Astrocyte (in vitro differentiated cells and primary cell): Measurements from ENCODE around the gene PLEKHB2. TPM values are rescaled to one million over a fixed set of nuclear protein-coding genes. Genes with fewer than 3 reads are reported as not detected.

Source experiments
- DNase-seq: peaks from one replicate; pipeline ENCODE4 v3.0.0-alpha.2; 2010; ENCODE audit warnings: low read depth
- FAIRE-seq: peaks from 2 replicates; lab custom pipeline; 2011; peaks lifted over from hg19 to GRCh38; lab: Jason Lieb, UNC
- H2AFZ ChIP-seq: 2 replicates; pipeline ENCODE4 v1.6.0; 2012; ENCODE audit warnings: low read depth, low read length, inconsistent platforms
- H3K27ac ChIP-seq: 2 replicates; pipeline ENCODE4 v1.5.1; 2011; ENCODE audit warnings: low read depth, low read length, inconsistent platforms
- H3K27me3 ChIP-seq: 2 replicates; pipeline ENCODE4 v1.6.0; 2011; ENCODE audit warnings: low read length, inconsistent platforms; ENCODE audit not compliant: insufficient read depth
- H3K36me3 ChIP-seq: 2 replicates; pipeline ENCODE4 v1.5.1; 2011; ENCODE audit warnings: low read length, inconsistent platforms; ENCODE audit not compliant: insufficient read depth
- H3K4me1 ChIP-seq: 2 replicates; pipeline ENCODE4 v1.5.1; 2011; ENCODE audit warnings: low read length, inconsistent platforms; ENCODE audit not compliant: insufficient read depth
- H3K4me2 ChIP-seq: 2 replicates; pipeline ENCODE4 v1.6.0; 2012; ENCODE audit warnings: low read length, inconsistent platforms
- H3K4me3 ChIP-seq: 2 replicates; pipeline ENCODE4 v1.5.1; 2011; ENCODE audit warnings: low read depth, mild to moderate bottlenecking, low read length, inconsistent platforms; ENCODE audit not compliant: insufficient read depth
- H3K79me2 ChIP-seq: 2 replicates; pipeline ENCODE4 v1.6.0; 2012; ENCODE audit warnings: mild to moderate bottlenecking, low read length, inconsistent platforms; ENCODE audit not compliant: insufficient read depth
- H3K9ac ChIP-seq: 2 replicates; pipeline ENCODE4 v1.6.0; 2012; ENCODE audit warnings: mild to moderate bottlenecking, low read length, inconsistent platforms
- H3K9me3 ChIP-seq: 2 replicates; pipeline ENCODE4 v1.5.1; 2012; ENCODE audit warnings: low read depth, mild to moderate bottlenecking, low read length, inconsistent platforms; ENCODE audit not compliant: insufficient read depth
- H4K20me1 ChIP-seq: 2 replicates; pipeline ENCODE4 v1.6.0; 2012; ENCODE audit warnings: low read length, inconsistent platforms; ENCODE audit not compliant: insufficient read depth
- H3K27ac Mint-ChIP-seq: one replicate; pipeline ENCODE4 v1.8.0; 2021; ENCODE audit warnings: mild to moderate bottlenecking, mixed read lengths; ENCODE audit not compliant: unreplicated experiment
- H3K27me3 Mint-ChIP-seq: one replicate; pipeline ENCODE4 v1.8.0; 2021; ENCODE audit warnings: low read depth, mixed read lengths; ENCODE audit not compliant: unreplicated experiment
- H3K36me3 Mint-ChIP-seq: one replicate; pipeline ENCODE4 v1.8.0; 2021; ENCODE audit warnings: low read depth, mixed read lengths; ENCODE audit not compliant: unreplicated experiment
- H3K4me1 Mint-ChIP-seq: one replicate; pipeline ENCODE4 v1.8.0; 2021; ENCODE audit warnings: low read depth, mixed read lengths; ENCODE audit not compliant: unreplicated experiment
- H3K4me3 Mint-ChIP-seq: one replicate; pipeline ENCODE4 v1.8.0; 2021; ENCODE audit warnings: mild to moderate bottlenecking, moderate library complexity, mixed read lengths; ENCODE audit not compliant: unreplicated experiment
- H3K9me3 Mint-ChIP-seq: one replicate; pipeline ENCODE4 v1.8.0; 2021; ENCODE audit warnings: mild to moderate bottlenecking, mixed read lengths; ENCODE audit not compliant: unreplicated experiment
- EZH2 ChIP-seq: IDR thresholded peaks from 2 replicates; pipeline ENCODE4 v1.6.1; 2012; ENCODE audit warnings: mild to moderate bottlenecking, low read length, inconsistent platforms; ENCODE audit not compliant: insufficient read depth
- total RNA-seq: library from RNA; stranded (reverse); gene quantifications from 2 replicates; pipeline ENCODE4 v1.2.1, GENCODE V29; 2021
- TF ChIP-seq, protein P1 (sequence below): IDR thresholded peaks from 2 replicates; pipeline ENCODE4 v1.5.1; 2011; ENCODE audit warnings: low read depth, mild to moderate bottlenecking, inconsistent platforms, low read length, moderate library complexity; ENCODE audit not compliant: insufficient read depth

PLEKHB2 gene
- total RNA-seq, 1 donor from 2014 or later = 100 TPM

- Histone ChIP-seq H3K79me2 (peaks cover 35% of the 10 kb centered on the region), H3K9me3 (no peaks in the 10 kb centered on the region), H4K20me1 (peaks cover 25% of the 10 kb centered on the region), H3K27ac (no peak overlapping the region), H3K36me3 (no peaks in the 10 kb centered on the region), H2AFZ (no peak overlapping the region), H3K9ac (peak overlapping the region; percentile 94), H3K4me3 (no peak overlapping the region), H3K4me2 (peak overlapping the region; percentile 91), H3K4me1 (peaks cover 7% of the 10 kb centered on the region), H3K27me3 (no peaks in the 10 kb centered on the region)
- H3K4me1 Mint-ChIP-seq = peaks cover 4% of the 10 kb centered on the region
- no peaks in the 10 kb centered on the region for H3K9me3 Mint-ChIP-seq
- H3K4me3 Mint-ChIP-seq = peak overlapping the region; percentile 94
- H3K27me3 Mint-ChIP-seq = no peaks in the 10 kb centered on the region
- TF ChIP-seq, protein P1, sequence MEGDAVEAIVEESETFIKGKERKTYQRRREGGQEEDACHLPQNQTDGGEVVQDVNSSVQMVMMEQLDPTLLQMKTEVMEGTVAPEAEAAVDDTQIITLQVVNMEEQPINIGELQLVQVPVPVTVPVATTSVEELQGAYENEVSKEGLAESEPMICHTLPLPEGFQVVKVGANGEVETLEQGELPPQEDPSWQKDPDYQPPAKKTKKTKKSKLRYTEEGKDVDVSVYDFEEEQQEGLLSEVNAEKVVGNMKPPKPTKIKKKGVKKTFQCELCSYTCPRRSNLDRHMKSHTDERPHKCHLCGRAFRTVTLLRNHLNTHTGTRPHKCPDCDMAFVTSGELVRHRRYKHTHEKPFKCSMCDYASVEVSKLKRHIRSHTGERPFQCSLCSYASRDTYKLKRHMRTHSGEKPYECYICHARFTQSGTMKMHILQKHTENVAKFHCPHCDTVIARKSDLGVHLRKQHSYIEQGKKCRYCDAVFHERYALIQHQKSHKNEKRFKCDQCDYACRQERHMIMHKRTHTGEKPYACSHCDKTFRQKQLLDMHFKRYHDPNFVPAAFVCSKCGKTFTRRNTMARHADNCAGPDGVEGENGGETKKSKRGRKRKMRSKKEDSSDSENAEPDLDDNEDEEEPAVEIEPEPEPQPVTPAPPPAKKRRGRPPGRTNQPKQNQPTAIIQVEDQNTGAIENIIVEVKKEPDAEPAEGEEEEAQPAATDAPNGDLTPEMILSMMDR = no peak
- no peak for TF ChIP-seq EZH2
- peak overlapping the region; percentile 95 for H3K27ac Mint-ChIP-seq
- DNase-seq (peak; percentile 17), FAIRE-seq (no peak)
- H3K36me3 Mint-ChIP-seq = no peaks in the 10 kb centered on the region
These were observed 10.5 kb upstream of the PLEKHB2 start for GRCh38 chr2:131094463-131095281.

- Histone ChIP-seq H3K4me3 (no peak overlapping the region), H2AFZ (no peak overlapping the region), H3K9me3 (no peaks in the 10 kb centered on the region), H3K36me3 (no peaks in the 10 kb centered on the region), H4K20me1 (peaks cover 24% of the 10 kb centered on the region), H3K4me2 (no peak overlapping the region), H3K27me3 (no peaks in the 10 kb centered on the region), H3K79me2 (peaks cover 31% of the 10 kb centered on the region), H3K9ac (no peak overlapping the region), H3K4me1 (peaks cover 14% of the 10 kb centered on the region), H3K27ac (no peak overlapping the region)
- H3K36me3 Mint-ChIP-seq = no peaks in the 10 kb centered on the region
- no peak overlapping the region for H3K4me3 Mint-ChIP-seq
- no peaks in the 10 kb centered on the region for H3K27me3 Mint-ChIP-seq
- H3K9me3 Mint-ChIP-seq = no peaks in the 10 kb centered on the region
- FAIRE-seq (no peak), DNase-seq (no peak)
- TF ChIP-seq EZH2 = no peak
- TF ChIP-seq, protein P1 = no peak
- H3K4me1 Mint-ChIP-seq = peaks cover 15% of the 10 kb centered on the region
- peak overlapping the region; percentile 47 for H3K27ac Mint-ChIP-seq
These were observed 2.0 kb upstream of the PLEKHB2 start for GRCh38 chr2:131103165-131103564.
